Fibroblast of skin of left quadriceps (primary cell): ENCODE measurements around the gene SLC2A5.

Experiments
- DNase-seq, 2 experiments: peaks; one replicate each; pipeline ENCODE4 v3.0.0-alpha.2; 2013; ENCODE audit warnings: low read depth in 2 of 2

SLC2A5 gene

GRCh38 chr1:9088807-9089206 lies 19.4 kb upstream of the SLC2A5 start:
- DNase-seq, result no peak

GRCh38 chr1:9087411-9088125 lies 18.1 kb upstream of the SLC2A5 start:
- no peak for DNase-seq

- DNase-seq, result no peak
Measured at GRCh38 chr1:9086796-9087195, 17.4 kb upstream of the SLC2A5 start.

- DNase-seq, result no peak
Measured at GRCh38 chr1:9086045-9086444, 16.6 kb upstream of the SLC2A5 start.

GRCh38 chr1:9085306-9085940 lies 16.0 kb upstream of the SLC2A5 start:
- no peak for DNase-seq

- DNase-seq, result no peak
Measured at GRCh38 chr1:9084906-9085305, 15.5 kb upstream of the SLC2A5 start.

GRCh38 chr1:9081473-9081872 lies 12.0 kb upstream of the SLC2A5 start:
- no peak for DNase-seq

GRCh38 chr1:9080705-9081291 lies 11.4 kb upstream of the SLC2A5 start:
- no peak for DNase-seq

GRCh38 chr1:9079988-9080704 lies 10.7 kb upstream of the SLC2A5 start:
- no peak for DNase-seq

GRCh38 chr1:9078752-9079500 lies 9.5 kb upstream of the SLC2A5 start:
- no peak for DNase-seq

- no peak for DNase-seq
Measured at GRCh38 chr1:9078015-9078751, 8.7 kb upstream of the SLC2A5 start.

- no peak for DNase-seq
Measured at GRCh38 chr1:9075022-9075421, 5.6 kb upstream of the SLC2A5 start.

GRCh38 chr1:9073143-9073542 lies 3.7 kb upstream of the SLC2A5 start:
- no peak for DNase-seq

GRCh38 chr1:9071554-9072235 lies 2.3 kb upstream of the SLC2A5 start:
- DNase-seq, result no peak

GRCh38 chr1:9070486-9070885 lies 1.1 kb upstream of the SLC2A5 start:
- no peak for DNase-seq

- DNase-seq, result no peak
Measured at GRCh38 chr1:9068981-9069325, 482 bp downstream of the SLC2A5 start.

GRCh38 chr1:9066945-9067807 lies 2.3 kb downstream of the SLC2A5 start:
- DNase-seq, result peak; percentile 80 to 82

GRCh38 chr1:9065213-9065751 lies 4.2 kb downstream of the SLC2A5 start:
- DNase-seq, result no peak

GRCh38 chr1:9062846-9063245 lies 6.6 kb downstream of the SLC2A5 start:
- DNase-seq, result no peak
